NCI-H1436 treated with DMSO at 0.1 percent for 48 hours (cell line): ENCODE results near the gene IZUMO2.
A peak's percentile ranks its signal among the peaks of the same experiment; 100 is the strongest.
"Not testable (repeated sequence)": the region's sequence is repeated elsewhere in the genome, so short reads cannot be mapped to it uniquely, and the experiment has no call there.

ENCODE experiments used
- DNase-seq: peaks from one replicate; lab custom pipeline; 2025; lab: John Stamatoyannopoulos, UW

The IZUMO2 gene

GRCh38 chr19:50184196-50184595 lies 21.1 kb upstream of the IZUMO2 start:
- DNase-seq, result no peak

- DNase-seq, result no peak
These were observed 18.0 kb upstream of the IZUMO2 start for GRCh38 chr19:50181121-50181520.

- no peak for DNase-seq
These were observed 15.9 kb upstream of the IZUMO2 start for GRCh38 chr19:50178859-50179537.

GRCh38 chr19:50178320-50178719 lies 15.2 kb upstream of the IZUMO2 start:
- DNase-seq, result no peak

- no peak for DNase-seq
These were observed 13.7 kb upstream of the IZUMO2 start for GRCh38 chr19:50176775-50177174.

- no peak for DNase-seq
These were observed 12.8 kb upstream of the IZUMO2 start for GRCh38 chr19:50175924-50176323.

- no peak for DNase-seq
These were observed 11.2 kb upstream of the IZUMO2 start for GRCh38 chr19:50174100-50174793.

GRCh38 chr19:50173127-50173526 lies 10.0 kb upstream of the IZUMO2 start:
- DNase-seq, result no peak

- DNase-seq, result no peak
These were observed 9.6 kb upstream of the IZUMO2 start for GRCh38 chr19:50172726-50173125.

GRCh38 chr19:50171752-50172151 lies 8.7 kb upstream of the IZUMO2 start:
- no peak for DNase-seq

- DNase-seq, result no peak
These were observed 4.2 kb upstream of the IZUMO2 start for GRCh38 chr19:50167314-50167721.

- no peak for DNase-seq
These were observed 4.0 kb downstream of the IZUMO2 start for GRCh38 chr19:50159078-50159477.

- DNase-seq, result no peak
These were observed 4.5 kb downstream of the IZUMO2 start for GRCh38 chr19:50158577-50158976.

GRCh38 chr19:50155520-50156109 lies 7.5 kb downstream of the IZUMO2 start:
- DNase-seq, result no peak

GRCh38 chr19:50154529-50154928 lies 8.6 kb downstream of the IZUMO2 start:
- DNase-seq, result no peak

GRCh38 chr19:50152578-50152977 lies 10.5 kb downstream of the IZUMO2 start:
- DNase-seq, result no peak

GRCh38 chr19:50148528-50148927 lies 14.6 kb downstream of the IZUMO2 start:
- DNase-seq, result no peak

GRCh38 chr19:50147462-50148423 lies 15.3 kb downstream of the IZUMO2 start:
- peak; percentile 15 for DNase-seq

- DNase-seq, result not testable (repeated sequence)
These were observed 21.2 kb downstream of the IZUMO2 start for GRCh38 chr19:50141921-50142320.

- not testable (repeated sequence) for DNase-seq
These were observed 22.8 kb downstream of the IZUMO2 start for GRCh38 chr19:50140118-50140845.

GRCh38 chr19:50136603-50137365 lies 26.3 kb downstream of the IZUMO2 start:
- DNase-seq, result not testable (repeated sequence)
